Iris pigment epithelial cell (primary cell): ENCODE measurements around the gene GATB.

Experiments
- DNase-seq: peaks from one replicate; pipeline ENCODE4 v3.0.0-alpha.2; 2011; ENCODE audit warnings: low read depth

The GATB gene

DNA sequence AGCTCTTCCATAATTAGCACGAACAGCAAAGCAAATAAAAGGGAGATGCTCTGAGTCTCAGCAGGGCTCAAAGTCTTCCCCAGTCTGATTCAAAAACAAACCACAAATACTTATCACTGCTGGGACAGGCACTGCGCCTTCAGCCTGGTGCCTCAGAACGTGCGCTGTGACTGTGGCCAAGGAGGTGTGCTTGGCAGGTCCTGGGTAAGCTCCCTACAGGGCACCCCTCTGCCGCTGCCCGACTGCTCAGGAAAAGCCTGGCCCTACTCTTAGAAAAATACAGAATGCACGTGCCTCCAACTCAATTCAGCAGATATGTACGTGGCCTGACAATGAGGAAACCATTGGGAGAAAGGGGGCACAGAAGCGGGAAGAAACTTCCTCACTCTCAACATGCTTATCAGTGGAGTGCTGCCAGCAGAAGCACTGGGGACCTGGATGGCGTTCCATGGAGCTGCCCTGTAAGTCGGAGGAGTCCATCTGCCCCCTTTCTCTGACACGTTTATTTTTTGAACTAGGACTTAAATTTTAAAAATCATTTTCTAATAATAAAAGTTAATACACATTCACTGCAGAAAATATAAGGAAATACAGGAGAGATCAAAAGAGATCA lies 86.8 kb downstream of the GATB start:
- no peak for DNase-seq

DNA sequence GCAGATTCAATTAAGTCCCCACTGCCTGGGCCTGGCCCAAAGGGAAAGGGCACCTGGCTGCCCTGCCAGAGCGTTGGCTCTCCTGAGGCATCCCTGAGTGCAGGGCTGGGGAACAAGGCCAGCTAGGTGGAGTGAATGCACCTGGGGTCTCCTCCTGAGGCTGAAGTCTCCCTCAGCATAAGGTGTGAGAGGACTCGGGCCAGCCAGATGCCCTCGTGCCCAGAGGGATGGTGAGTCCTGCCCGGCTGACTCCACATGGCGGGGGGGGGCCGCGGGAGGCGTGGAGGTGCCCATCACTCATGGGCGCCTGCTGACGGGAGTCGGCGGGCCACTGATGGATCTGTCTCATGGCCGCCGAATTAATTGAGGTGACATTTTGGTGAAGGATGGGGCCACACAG lies 87.8 kb downstream of the GATB start:
- no peak for DNase-seq

DNA sequence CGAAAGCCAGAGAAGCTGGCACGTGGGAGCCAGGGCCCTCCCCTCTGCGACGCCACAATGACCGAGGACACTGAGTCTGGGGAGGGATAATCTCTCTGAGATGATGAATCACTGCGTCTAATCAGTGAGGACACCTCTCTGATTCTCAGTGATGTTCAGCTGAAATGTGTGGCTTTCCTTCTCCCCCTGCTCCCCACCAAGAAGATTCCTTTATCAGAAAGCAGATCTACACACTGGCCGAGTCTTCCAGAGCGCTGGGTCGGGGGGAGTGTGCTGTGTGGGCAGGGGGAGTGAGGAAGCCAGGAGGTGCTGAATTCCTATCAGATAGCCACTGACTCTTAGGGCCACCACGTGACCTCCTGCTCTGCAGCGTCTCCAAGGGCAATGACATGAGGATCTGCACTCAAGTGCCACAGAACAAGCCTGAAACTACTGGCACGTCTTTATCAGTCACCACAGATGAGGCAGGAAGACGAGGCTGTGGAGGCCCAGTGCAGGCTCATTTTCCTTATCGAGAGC lies 89.2 kb downstream of the GATB start:
- no peak for DNase-seq

DNA sequence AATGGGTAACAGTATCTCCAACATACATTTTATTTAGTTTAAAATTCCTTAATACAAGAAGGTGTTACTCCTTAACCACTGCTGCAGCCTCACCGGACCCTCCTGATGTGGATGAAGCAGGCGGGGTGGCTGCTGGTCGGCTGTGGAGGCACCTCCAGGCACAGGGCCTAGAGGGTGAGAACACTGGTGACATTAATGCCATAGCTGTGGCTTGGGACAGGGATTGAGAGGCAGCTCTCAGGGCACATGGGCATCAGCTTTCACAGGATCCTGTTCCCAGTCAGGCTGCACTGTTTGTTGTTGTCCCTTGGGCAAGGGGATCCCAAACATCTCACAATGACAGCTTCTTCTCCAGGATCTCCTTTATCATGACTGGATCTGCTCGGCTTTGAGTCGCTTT lies 90.0 kb downstream of the GATB start:
- DNase-seq = no peak

DNA sequence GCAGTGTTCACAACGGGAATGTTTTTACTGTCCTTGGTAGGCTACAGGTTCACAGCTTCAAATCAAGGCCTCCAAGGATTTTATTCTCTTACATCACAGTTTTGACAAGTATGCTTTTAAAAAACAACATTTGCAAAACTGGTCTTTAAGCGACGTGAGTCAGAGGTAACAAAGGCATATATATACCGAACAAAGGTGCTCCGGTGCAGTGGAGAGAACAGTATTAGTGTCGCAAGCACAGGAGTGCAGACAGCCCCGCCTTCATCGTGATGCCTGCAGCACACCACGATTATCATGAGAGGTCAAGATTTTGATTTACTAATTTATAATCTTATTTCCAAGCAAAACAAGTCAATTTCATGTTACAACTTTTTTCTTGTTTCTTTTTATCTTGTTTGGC lies 90.8 kb downstream of the GATB start:
- no peak for DNase-seq

DNA sequence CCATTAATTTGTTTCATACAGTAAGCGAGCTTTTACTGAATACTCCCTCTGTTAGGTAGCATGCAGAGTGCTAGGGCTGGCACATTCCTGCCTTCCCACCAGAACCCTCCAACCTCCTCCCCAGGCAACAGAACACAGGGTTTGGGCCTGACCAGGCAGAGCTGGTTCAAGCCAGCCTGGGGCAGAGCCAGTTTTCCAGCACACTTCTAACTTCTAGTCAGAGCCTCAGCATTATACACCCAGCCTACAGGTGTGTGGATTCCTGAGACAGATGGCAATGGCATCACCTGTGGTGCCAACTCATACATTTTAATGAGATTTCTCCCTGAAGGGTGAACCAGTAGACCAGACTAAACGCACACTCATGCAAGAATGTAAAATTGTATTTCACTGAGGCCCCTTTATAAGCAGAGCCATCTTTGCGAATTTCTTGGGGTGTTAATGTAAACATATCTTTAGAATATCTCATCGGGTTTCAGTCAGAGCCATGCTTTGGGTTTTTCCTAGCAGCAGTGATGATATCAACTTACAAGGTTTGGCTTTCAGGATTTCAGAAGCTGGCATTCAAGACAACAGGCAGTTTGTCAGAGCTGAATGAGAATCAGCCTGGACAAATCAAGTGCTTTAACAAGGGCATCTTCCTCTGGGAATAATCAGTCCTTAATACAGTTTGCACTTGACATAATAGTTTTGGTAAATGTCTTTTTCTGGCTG lies 92.0 kb downstream of the GATB start:
- no peak for DNase-seq

DNA sequence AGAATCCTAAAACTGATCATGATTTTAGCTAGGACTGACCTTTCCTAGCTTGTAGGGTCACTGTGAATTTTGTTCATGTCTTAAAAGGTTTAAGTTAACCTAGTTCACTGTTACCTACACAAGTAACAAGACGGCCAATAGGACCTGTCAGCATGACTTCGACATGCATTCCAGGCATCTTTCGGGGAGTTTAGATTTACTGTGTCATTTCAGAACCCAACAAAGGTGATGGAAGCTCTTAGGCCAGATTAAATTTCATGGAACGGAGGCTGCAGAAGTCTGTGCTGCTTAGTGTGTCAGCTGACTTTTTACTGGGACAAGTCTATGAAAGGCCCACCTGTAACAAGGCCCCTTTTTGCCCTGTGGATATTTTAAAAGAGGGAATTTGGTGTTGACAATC lies 93.1 kb downstream of the GATB start:
- DNase-seq = no peak

DNA sequence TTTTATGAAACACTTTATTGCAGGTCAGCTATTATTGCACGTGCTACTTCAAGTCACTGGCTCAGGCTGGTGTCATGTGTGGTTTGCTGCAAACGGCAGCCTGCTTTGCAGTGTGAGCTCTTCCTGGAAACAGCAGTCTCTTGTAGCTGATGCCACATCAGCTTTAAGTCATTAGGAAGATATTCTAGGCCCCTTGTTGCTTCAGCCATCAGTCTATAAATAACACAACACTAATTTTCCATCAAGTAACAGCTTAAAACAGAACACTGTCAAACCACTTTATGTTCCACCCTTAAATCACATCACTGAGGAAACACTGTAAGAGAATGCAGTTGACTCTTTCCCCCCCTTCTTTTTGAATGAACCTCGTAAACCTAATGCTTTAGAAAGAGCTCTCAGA lies 93.8 kb downstream of the GATB start:
- DNase-seq = no peak

DNA sequence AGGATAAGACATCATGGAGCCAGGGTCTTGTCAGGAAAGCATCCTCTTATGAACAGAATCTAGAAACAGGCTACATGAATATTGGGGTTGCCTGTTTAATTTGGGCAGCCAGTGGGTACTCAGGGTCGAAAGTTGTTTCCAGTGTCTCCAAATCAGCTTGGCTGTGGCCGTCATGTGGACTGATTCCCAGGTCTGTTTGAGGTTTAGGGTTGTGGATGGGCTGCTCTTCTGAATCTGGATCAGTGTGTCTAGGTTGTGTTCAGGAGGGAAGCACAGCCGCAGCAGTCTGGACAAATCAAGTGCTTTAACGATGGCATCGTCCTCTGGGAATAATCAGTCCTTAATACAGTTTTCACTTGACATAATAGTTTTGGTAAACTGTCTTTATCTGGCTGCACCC lies 94.3 kb downstream of the GATB start:
- no peak for DNase-seq

DNA sequence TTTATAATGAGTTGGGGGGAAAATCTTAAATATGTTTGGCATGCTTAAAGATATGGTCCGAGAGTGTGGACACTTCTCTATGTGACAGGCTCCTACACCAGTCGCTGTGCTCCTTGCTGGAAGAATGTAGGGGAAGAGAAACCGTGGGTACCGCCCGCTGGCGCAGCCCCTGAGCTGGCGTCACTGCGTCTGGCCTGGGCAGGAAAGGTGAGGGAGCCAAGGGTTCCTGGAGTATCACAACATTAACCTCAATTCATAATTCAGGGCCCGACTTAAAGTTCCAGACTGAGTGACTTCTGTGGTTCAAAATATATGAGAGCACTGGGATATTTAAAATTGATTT lies 95.1 kb downstream of the GATB start:
- no peak for DNase-seq

DNA sequence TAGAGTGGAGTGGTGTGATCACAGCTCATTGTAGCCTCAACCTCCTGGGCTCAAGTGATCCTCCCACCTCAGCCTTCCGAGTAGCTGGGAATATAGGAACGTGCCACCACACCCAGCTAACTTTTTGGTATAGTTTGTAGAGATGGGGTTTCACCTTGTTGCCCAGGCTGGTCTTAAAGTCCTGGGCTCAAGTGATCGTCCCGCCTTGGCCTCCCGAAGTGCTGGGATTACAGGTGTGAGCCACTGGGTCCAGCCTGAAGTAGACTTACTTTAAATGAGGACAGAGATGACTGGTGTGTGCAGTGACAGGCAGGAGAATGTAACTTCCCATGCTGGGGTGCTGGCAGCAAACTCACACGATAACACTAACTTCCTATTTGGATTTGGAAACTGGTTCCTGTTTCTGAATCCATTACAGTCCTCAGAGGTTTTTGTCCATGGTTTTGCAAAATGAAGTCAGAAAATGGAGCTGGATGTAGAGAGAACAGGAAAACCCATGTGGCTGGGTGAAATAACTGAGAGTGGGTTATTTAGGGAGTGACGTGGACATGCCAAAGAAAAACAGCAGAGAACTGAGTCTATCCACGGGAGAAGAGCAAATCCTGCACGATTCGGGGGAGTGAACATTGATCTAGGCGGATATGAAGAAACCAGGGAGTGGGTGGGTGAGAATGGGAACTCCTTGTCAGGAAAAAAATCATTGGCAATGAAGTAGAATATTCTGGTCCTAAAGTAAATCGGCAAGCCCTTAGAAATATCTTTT lies 95.6 kb downstream of the GATB start:
- DNase-seq = no peak

DNA sequence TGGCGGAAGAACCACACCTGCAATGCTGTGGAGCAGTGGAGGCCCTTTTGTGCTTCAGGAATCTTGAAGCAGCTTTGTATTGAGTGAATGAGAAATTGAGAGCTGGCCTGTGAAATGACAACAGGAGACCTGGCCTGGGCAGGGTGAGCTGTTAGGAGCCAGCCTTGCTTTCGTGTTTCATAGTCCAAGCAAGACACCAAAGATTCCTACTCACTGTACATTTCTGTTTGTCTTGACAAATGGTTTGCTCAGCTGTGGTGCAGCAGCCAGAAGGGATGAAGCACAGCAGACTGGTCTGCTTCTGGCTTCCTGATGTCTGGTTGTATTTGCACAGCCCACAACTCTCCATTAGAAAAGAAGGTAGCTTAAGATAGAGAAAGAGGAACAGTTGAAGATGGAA lies 96.5 kb downstream of the GATB start:
- no peak for DNase-seq

DNA sequence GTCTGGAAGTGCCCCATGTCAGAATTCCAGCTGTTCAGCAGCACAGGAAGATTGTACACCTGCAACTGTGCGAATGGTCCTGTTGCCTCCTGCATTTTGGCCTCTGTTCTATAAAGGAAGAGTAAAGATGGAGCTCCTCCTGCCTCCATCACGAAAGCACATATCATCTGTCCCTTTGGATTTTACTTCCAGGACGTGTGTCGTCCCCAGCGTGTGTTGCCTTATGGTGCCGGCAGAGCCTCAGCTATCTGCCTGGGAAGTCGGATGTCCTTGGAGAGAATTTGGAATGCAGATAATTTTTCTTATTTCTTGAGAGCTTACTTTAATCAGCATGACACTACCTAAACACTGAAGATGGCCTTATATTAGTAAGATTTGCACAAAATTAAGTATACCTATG lies 97.7 kb downstream of the GATB start:
- DNase-seq = no peak

DNA sequence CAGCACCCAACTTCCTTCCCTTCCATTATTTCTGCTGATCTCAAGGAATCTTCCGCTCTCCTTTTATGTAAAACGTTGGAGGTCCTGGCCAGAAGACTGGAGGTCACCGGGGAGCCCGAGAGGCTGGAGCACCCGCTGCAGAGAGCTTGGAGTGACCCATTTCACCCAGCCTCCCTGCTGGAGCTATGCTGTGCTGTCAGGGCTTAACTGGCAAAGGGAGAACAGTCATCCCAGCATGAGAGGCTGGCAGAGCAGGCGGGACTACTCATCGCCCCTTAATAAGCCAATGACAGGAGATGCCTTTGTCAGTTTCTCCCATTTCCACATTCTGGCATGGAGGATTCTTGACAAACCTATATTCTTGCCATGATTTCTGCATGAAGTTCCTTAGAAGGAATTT lies 98.9 kb downstream of the GATB start:
- no peak for DNase-seq

DNA sequence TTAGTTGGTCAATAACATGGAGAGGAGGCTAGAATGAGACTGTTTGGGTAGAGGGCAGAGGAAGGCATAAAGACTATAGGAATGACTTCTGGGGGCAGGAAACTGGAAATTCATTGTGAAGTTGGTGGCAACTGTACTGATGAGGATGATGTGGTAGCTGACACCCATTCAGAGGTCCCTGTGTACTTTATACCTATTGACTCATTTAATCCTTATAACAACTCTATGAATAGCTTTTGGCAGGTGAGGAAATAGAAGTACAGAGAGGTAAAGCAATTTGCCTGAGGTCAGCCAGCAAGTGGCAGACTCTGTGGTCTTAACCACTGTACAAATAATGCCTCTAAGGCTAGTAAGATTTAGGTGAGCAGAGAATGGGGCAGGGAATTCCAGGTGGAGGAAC lies 100.1 kb downstream of the GATB start:
- DNase-seq = no peak

DNA sequence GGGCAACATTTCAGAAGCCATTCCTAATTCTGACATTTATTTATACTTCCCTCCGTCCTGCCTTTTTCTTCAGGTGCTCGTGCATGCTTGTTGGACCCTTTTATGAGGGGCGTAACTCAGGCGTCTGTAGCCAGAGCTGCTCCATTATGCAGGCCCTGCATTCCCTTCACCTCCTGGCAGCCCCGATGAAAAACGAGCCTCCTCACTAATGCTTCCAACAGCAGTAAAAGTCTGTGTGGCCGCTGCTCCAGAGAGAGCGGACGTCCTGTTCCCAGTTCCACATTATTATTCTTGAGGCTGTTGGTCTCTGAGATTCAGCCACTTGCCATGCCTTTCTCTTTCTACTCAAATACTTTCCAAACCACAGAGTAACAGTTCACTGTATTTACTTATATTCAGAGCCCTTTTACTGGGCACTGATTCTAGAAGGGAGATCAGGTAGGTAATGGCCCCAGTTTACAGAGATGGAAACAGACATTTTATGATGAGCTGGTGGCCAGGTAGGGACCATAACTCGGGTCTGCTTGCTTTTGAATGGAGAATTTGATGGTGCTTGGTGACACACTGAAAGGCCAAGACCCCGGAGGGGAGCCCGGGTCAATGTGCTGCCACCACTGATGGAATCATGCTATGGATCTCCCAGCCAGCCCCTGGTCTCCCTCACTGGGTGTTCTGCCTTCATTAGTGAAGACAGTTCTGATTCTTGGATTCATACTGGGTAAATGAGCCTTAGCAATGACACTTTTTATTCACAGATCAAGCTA lies 101.0 kb downstream of the GATB start:
- no peak for DNase-seq

DNA sequence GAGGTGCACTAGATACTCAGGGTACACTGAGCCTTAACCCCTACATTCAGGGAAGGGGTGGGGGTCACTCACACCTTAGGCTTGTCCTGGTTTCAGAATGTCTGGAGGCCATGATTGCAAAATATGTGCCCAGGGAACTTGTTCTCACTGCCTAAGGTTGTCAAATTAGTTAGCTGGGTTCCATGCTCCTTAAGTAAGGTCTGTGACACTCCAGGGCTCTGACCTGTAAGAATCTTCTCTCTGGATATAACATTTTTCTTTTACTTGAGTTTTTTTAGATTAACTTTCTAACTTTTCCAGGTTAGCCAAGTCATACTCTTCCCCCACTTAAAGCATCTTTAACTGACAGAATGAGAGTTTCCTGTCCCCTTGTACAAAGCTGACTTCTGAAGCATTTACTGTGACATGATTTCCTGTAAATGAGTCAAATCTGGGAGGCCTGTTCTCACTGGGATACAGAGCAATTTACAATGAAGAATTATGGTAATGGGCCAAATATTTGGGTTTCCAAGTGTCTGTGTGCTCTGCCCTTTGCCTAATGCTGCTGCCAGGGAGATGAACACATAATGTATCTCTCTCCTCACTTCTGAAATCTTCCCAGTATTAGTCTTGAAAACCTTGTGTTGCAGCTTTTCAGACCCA lies 101.7 kb downstream of the GATB start:
- peak; percentile 57 for DNase-seq

DNA sequence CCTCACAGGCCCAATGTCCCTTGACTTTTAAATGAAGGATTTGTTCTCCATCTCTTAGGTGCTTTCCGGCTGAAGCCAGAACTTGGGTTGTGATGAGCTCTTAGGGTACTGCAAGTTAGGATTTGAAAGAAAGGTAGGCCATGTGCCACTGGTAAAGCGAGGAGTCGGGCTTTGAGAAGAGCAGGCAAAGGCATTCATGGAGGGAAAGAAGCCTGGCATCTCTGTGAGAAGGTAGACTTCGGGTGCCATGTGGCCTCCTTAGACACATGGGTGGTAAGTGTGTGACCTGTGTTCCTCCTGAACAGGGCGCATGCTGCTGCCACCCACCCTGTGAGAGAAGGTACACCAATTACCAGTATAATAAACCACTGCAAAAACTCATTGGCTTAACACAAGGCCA lies 102.9 kb downstream of the GATB start:
- no peak for DNase-seq

DNA sequence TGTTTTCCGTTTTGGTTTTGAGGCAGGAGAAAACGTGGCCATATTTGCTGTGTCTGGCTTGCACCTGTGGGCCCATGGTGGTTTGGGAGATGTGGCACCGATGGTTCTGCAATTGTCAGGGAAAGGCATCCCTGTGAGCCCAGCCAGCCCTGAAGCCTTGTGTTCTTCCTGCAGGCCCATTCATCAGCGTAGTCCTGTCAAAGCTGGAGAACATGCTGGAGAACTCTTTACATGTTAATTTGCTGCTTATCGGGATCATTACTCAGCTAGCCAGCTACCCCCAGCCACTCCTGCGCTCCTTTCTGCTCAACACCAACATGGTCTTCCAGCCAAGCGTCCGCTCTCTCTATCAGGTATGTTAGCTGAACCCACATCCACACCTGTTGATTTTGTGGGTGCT lies 104.7 kb downstream of the GATB start:
- DNase-seq = no peak

DNA sequence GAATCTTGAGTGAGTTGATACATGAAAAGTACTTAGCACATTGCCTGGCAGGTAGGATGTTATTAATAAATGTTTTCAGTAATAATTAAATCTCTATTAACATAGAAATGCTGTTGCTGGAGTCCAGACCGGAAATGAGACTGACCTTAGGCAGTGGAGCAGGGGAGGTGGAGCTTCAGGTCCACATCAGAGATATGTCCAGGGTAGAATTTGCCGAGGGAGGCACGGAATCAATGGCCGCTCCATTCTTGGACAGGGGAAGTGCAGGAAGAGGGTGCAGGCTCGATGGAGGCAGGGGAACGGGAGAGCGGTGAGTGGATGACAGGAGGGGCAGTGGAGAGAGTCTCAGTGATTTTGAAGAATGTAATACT lies 107.3 kb downstream of the GATB start:
- DNase-seq = no peak

DNA sequence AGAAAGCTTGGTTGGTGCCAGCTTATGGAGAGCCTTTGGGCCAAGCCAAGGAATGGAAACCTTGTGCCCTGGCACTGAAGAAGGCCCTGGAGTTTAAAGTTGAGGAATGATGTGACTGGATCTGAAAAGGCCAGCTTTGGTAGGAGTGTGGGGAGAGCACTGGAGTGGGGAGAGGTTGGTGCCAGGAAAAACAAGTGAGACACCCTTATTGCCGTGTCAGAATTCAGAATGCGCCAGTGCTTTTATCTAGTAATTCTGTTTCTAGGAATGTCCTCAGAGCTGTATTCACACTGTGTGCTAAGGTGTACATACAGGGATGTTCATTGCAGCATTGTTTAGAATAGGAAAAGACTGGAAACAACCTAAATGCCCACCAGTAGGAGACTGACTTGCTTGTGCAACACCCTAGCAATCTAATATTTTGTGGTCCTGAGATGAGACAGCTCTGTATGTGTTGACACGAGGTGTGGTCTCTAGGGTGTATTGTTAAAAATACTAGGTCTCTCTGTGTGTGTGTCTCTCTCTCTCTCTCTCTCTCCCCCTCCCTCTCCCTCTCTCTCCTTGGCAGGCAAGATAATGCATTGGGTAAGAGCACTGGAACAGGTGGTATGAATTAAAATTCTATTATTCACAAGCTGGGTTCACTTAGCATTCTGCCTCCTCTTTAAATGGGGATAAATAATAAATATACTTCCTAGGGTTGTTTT lies 107.8 kb downstream of the GATB start:
- peak; percentile 36 for DNase-seq

DNA sequence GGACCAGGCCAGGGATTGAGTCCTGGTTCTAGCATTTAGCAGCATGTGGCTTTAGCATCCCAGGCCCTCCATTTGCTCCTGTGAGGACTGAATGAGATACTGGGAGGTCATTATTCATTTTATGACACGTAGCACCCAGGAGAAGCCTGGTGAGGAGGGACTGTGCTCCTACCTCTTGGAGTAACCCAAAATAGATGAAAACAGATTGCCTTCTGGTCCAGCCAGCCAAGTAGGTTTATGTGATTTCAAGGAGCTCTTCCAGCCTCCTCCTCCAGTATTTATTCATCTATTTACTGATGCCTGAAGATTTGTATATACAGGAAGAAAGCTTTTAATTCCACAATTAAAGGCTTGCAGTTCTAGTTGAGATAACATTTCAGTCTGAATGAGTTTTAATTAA lies 109.3 kb downstream of the GATB start:
- DNase-seq = no peak
